Amygdala (tissue), 56 donors: ENCODE measurements around the gene RAB2B.
A peak's percentile ranks its signal among the peaks of the same experiment; 100 is the strongest.

Source experiments
- DNase-seq, 56 donors: peaks; one replicate each; lab custom pipeline; 2025; lab: John Stamatoyannopoulos, UW

Gene RAB2B

GRCh38 chr14:21476925-21477681 is at the start of gene RAB2B, which contains the start of gene TOX4:
TSS of gene RAB2B (minus strand) at chr14:21476959. CDS start at chr14:21476872, 87 bp downstream.
TSS of gene TOX4 (plus strand) at chr14:21477195. CDS start at chr14:21477279, 84 bp downstream.
- peak; percentile 38 to 99 (median 97) for DNase-seq

- peak in 53 of 56 donors; percentile 16 to 88 (median 70) for DNase-seq
These were observed 49.4 kb upstream of the RAB2B start, which contains the start of gene SALL2 for GRCh38 chr14:21525962-21526671. TSS of gene SALL2 (minus strand) at chr14:21526346. CDS start at chr14:21526127, 219 bp downstream.

DNA sequence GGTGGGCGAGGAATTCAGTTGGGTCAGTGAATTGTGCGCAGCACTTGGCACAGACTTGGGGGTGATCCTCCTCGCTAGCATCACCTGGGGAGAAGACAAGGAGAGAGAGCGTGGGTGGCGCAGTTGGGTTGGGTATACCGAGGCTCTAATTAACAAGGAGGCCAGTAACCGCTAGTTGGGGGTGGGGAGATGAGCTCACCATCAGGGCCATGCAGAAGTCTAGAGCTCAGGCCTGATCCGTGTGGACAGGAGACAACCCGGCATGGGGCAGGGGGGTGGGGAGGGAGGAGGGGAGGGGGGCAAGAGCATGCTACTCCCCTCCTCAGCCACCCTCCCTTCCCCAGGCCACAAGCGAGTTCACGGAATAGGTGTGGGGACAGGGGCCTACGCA is 48.8 kb upstream of the RAB2B start:
- peak in 18 of 56 donors; percentile 12 to 41 (median 22) for DNase-seq

- DNase-seq = peak in 5 of 56 donors; percentile 4 to 26 (median 13)
These were observed 48.1 kb upstream of the RAB2B start for GRCh38 chr14:21524575-21525490.

- DNase-seq = no peak
These were observed 46.4 kb upstream of the RAB2B start for GRCh38 chr14:21523203-21523602.

DNA sequence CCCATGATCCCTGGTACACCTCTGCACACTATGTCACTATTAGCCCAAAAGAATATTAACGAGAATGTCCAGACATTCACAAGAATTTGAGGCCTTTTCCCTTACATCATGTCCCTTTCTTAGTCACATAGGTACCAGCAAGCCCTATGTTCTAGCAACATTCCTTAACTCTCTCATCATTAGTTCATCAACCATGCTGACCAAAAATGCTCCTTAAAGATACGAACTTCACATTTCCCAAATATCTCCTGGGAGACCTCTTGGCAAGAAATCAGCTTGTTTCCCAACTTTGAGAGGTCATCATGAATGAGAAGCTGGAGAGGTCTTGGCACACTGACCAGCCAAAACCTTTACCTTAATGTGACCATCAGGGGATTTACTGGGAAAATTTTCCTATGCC is 44.7 kb upstream of the RAB2B start:
- no peak for DNase-seq

- DNase-seq = no peak
These were observed 44.0 kb upstream of the RAB2B start for GRCh38 chr14:21520767-21521166.

GRCh38 chr14:21518725-21519124 is 42.0 kb upstream of the RAB2B start:
- DNase-seq = no peak

- DNase-seq = no peak
These were observed 37.6 kb upstream of the RAB2B start for GRCh38 chr14:21514341-21514740.

- peak; percentile 71 to 99 (median 95) for DNase-seq
These were observed 34.2 kb upstream of the RAB2B start, which contains the start of gene METTL3 for GRCh38 chr14:21510735-21511657. TSS of gene METTL3 (minus strand) at chr14:21511340. CDS start at chr14:21511223, 117 bp downstream.

- DNase-seq = no peak
These were observed 32.8 kb upstream of the RAB2B start for GRCh38 chr14:21509432-21510143.

GRCh38 chr14:21506557-21506956 is 29.8 kb upstream of the RAB2B start:
- no peak for DNase-seq

GRCh38 chr14:21505012-21505553 is 28.3 kb upstream of the RAB2B start:
- DNase-seq = no peak

DNA sequence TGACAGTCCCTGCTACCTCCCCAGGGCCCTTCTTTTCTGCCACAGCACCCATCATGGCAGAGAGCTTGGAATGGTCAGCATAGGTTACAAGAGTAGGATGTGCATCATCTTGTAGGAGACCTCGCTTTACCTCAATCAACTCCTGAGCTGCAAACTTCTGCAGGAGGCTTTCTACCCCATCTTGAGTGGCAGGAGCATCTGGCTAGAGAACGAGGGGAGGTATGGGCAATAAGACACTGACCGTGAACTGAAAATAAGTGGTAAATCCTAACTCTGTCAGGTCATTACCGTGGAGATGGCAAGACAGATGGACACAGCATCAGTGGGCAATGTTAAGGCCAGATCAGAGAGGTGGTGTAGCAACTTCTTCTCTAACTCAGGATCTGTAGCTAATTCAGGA is 26.6 kb upstream of the RAB2B start:
- DNase-seq = no peak

GRCh38 chr14:21501568-21501967 is 24.8 kb upstream of the RAB2B start:
- no peak for DNase-seq

GRCh38 chr14:21498540-21499526 is 22.1 kb upstream of the RAB2B start:
- peak in 2 of 56 donors; percentile 21 to 28 for DNase-seq

DNA sequence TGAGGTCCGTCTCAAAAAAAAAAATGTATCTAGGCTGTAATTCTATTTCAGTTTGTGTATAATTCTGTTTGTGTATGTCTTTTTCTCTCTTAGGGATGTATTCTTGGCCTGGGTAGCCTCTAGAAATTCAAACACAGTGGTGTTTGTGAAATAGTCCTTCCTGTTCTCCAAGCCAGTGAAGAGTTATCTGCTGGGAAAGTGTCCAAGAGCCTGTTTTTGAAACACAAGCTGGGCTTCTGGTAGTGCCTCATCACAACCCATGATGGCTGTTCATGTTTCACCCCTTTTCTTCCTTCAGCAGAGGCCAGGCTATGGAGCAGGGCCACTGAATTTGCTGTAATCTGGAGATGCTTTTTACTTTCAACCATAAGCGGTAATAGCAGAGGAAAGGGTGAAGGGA is 19.7 kb upstream of the RAB2B start:
- DNase-seq = no peak
